Stimulated activated CD8-positive, alpha-beta memory T cell treated with anti-CD3 and anti-CD28 coated beads, Interleukin-7, amount 100 ng/mL, for 24 hours (primary cell): ENCODE results near the gene IFI27L1.

Experiments used
- DNase-seq: peaks from one replicate; pipeline ENCODE4 v3.0.0-alpha.2; 2020; ENCODE audit warnings: low read depth

Gene IFI27L1

GRCh38 chr14:94079891-94080620 is 1.1 kb upstream of the IFI27L1 start:
- DNase-seq: no peak

DNA sequence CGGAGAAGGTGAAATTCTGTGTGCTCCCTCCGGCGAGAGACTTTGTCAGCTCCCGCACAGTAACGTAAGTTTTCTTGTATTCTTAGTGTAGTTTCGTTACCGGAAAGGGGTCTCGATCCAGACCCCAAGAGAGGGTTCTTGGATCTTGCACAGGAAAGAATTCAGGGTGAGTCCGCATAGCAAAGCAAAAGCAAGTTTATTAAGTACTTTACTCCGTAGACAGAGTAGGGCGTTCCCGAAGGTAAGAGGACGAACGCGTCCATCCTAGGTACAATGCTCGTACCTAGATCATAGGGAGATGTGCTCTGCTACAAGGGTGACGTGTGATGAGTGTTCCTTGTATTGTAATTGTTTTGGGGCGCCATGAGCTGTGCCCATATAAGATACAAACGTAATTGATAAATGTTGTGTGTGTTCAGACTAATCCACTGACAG is 293 bp downstream of the IFI27L1 start:
- DNase-seq: no peak

DNA sequence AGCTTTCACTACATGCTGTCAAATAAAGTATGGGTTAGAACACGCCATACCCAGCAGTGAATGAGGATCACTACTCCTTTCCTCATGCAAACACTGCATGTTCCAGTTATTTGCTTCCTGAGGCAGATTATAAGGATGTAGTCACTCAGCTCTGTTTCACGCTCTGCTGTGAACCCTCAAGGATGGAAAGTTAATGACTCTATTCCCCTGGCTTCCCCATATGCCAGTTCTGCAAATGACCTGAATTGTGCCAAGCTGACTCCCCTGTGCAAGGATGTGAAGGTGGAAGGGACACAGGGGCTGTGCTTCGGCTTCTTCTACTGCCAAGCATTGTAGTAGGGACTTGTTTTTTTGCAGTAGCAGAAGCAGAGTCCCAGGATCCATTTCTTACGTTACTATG is 6.8 kb downstream of the IFI27L1 start:
- no peak for DNase-seq

DNA sequence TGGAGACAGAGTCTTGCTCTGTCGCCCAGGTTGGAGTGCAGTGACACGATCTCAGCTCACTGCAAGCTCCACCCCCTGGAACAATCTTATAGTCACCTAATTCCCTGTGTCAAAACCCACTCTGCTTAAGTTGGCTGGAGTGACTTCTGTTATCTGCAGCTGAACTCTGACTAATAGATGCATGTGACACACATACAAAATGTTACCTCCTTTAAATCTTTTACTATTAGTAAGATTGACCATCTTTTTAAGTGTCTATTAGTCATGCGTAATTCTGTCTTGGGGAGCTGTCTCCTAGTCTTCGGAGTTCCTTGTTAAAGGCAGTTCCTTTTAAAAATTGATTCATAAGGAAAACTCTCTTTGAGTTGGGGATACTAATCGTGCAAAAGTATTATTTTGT is 7.4 kb downstream of the IFI27L1 start:
- no peak for DNase-seq

- DNase-seq: no peak
These were observed 8.4 kb downstream of the IFI27L1 start for GRCh38 chr14:94089479-94089878.

DNA sequence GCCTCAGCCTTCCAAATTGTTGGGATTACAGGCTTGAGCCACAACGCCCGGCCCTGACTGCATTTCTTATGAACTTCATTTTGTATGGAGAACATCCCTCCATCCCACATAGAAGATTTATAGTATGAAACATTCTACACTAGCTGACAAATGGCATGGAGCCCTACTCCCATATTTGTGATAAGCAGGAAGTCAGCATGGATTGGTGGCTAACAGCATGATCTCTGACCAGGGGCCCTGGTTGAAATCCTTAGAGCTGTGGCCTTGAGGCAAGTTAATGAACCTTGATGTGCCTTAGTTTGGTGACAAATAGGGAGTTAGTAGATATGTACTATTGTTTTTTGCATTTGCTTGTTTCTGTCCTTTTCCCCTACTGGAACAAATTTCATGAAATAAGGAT is 12.3 kb downstream of the IFI27L1 start:
- no peak for DNase-seq

DNA sequence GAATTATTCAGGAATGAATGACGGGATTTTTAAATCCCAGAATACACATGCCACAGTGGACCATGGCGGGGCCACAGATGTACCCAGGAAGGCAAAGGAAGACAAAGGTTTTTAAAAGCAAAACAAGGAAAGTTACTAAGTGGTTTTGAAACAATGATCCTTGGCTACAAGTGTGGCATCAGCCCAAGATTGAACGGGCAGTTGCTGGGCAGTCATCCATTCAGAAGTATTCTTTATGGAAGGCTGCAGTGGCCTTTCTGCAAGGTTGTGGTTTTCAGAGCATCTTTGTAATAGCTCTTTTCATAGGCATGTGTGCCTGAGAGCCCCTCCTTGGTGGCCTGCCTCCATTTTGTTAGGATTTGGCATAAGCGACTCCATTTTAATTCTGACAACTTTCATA is 16.0 kb downstream of the IFI27L1 start:
- no peak for DNase-seq

DNA sequence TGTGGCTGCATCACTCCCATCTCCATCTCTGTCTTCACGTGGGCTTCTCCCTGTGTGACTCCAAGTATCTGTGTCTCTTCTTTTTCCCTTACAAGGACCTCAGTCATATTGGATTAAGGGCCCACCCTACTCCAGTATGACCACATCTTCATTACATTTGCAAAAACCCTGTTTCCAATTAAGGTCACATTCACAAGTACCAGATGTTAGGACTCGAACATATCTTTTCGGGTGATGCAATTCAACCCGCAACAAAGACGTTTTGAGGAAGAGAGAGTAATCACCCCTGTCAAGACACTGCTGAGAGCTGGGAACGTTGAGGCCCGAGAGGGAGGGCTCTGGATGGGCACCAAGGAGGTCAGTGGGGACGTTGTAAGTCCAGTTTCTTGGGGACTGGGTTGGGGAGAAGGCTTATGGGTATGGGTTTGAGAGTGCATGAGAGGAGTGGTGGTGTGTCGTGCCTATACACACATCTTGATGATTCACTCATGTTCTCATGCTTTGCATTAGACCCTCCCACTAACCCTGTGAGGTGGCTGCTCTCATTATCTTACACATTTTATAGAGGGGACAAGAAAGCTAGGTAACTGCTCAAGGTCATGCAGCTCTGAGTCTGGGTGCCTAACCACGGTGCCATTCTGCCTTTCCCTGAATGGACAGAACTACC is 17.3 kb downstream of the IFI27L1 start:
- DNase-seq: no peak

- DNase-seq: no peak
These were observed 17.9 kb downstream of the IFI27L1 start for GRCh38 chr14:94099006-94099405.

DNA sequence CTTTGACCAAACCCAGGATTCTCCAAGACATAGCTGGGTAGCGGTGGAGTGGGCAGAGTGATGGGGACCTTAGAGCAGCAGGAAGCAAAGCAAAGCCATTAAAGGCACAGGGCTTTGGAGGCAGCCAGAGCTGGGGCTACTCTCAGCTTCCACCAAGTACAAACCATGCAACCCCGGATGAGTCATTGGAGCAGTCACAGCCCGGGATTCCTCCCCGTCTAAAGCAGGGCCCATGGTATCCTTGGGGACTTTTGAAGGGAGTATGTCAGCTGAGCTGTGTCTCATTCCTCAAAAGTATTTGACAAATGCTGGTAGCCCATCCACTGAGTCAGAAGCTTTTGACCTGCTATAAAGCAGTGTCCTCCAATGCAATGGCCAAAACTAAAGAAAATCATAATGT is 19.7 kb downstream of the IFI27L1 start:
- no peak for DNase-seq

DNA sequence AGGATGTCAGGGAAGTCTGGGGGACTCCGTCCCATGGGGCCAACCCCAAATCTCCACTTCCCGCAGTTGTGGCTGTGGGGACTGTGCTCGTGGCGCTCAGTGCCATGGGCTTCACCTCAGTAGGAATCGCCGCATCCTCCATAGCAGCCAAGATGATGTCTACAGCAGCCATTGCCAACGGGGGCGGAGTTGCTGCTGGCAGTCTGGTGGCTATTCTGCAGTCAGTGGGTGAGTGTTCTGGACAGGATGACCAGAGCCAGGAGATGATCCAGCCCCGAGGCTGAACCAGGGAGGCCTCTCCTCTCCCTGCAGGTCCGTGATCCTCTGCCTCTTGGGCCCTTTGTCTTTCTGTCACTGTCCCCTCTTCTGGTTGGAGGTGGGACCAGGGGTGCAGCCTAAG is 20.6 kb downstream of the IFI27L1 start:
- DNase-seq: no peak

DNA sequence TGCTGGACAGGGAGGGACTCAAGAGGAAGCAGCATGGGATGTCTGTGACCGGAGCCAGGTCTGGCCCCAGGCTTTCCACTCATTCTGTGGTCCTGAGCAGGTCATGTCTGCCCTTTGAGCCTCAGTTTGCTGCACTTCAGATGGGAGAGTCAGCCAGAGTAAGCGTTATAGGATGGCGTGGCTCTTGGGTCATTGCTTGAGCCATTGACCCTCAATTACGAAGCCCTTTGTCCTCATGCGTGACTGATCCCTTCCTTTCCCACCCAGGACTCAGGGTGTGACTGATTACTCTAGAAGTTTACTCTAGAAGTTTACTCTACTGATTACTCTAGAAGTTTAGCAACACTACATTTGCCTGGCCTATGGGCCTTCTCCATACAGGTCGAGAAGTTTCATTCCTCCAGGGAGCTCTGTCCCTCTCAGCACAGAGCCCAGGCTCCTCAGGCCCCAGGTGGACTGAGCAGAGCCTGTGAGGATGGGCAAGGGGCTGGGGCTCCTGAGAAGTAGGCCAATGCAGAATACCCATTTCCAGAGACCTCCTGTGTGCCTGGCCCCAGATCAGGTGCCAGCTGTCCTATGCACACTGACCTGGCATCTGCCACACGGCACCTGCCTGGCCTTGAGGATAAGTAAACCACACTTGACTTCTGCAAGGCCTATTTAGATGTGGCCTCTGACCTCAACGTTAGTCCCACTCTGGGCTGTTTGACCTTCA is 21.8 kb downstream of the IFI27L1 start:
- DNase-seq: no peak

DNA sequence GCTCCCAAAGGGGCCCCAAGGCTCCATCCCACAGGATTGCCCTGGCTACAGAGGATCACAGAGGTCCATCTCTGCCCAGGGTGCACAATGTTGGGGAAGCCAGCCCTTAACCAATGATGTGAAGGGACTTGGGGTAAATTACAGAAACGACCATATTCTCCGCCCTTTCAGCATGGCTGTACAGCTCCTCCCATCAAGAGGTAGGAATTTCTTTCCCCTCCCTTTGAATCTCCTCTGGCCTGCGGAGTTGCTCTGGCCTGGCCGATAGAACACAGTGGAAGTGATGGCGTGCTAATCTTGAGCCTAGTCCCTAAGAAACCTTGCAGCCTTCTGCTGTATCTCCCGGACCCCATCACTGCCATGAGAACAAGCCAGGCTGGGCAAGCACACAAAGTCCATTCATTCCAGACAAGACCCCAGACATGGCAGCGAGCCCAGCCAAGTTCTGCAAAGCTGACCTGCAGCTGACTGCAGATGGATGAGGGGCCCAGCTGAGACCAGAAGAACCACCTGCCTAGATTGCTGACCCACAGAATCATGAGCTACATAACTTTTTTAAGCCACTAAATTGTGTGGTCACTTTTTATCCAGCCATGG is 22.5 kb downstream of the IFI27L1 start:
- no peak for DNase-seq

DNA sequence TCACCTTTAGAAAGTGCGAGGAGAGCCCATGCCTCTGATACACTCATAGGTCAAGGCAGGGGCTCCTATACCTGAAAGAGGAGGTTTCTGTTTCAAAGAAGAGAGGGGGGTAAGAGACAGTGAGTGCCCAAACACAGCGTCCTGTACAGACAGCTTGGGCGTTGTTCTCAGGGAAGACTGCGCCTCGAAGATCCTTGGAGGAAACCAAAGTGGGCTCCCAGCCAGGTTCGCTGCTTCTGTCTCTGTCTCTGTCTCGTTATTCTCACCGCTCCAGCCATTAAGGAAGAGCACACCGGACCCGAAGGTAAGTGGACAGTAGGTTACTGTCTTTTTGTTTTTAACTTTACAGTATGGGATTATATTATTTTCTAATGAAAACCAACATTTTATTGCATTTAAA is 23.6 kb downstream of the IFI27L1 start:
- DNase-seq: no peak

GRCh38 chr14:94109915-94110250 is 28.8 kb downstream of the IFI27L1 start:
- no peak for DNase-seq

DNA sequence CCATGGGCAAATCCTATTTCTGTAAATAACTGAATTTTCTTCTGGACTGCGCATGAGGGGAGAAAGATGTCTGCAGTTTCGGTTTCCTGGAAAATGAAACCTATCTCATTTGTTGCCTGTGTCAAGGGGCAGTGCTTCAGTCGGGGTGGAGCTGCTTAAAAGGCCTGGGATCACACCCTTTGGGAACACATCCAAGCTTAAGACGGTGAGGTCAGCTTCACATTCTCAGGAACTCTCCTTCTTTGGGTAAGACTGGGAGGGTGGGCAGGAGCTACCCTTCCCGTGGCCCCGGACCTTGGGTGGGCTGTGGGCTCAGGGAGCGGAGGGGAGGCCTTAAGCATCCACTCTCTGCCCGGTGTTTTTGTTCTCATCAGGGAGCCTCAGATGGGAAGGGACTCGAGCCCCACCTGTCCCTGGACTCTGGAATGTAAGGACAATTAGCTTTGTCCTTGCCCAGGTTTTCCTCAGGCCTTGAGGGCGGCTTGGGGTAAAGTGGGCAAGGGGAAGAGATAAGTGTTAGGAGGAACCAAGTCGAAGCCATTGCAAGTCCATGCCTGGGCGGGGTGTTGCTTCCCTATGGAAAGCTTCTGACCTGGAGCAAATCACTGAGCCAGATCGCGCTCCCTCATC is 29.6 kb downstream of the IFI27L1 start, which contains the start of gene IFI27:
Gene IFI27, plus strand, starts transcription at position 185 of the 630 bp plus-strand sequence.
- no peak for DNase-seq

DNA sequence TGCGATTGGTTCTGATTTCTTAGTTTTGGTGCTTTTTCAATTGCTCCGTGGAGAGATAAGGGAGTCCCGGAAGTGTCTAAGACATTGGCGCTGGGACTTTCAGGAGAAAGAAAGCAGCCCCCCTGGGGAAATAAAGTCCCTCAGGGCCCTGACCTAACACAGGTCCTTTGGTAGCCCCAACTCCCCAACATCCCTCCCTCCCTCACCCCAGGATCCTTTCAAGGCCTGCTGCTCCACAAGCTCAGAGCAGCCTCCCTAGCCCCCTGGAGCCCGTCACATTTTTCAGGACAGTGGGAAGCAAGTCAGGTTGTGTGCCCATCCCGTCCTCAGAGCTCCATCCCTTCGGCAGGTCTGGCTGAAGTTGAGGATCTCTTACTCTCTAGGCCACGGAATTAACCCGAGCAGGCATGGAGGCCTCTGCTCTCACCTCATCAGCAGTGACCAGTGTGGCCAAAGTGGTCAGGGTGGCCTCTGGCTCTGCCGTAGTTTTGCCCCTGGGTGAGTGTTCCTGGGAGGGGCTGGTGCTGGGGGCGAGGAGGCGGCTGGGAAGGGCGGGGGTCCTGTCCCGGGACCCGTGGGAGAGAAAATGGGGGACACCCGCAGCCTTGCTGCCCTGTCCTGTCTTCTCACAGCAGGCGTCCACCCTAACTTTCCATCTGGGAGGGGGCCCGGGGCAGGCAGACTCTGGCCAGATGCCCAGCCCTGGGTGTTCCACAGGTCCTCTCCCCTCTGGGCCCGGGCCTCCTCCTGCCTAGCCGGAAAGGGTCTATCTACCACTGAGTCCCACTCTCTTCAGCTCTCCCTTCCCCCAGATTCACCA is 30.4 kb downstream of the IFI27L1 start:
- no peak for DNase-seq

DNA sequence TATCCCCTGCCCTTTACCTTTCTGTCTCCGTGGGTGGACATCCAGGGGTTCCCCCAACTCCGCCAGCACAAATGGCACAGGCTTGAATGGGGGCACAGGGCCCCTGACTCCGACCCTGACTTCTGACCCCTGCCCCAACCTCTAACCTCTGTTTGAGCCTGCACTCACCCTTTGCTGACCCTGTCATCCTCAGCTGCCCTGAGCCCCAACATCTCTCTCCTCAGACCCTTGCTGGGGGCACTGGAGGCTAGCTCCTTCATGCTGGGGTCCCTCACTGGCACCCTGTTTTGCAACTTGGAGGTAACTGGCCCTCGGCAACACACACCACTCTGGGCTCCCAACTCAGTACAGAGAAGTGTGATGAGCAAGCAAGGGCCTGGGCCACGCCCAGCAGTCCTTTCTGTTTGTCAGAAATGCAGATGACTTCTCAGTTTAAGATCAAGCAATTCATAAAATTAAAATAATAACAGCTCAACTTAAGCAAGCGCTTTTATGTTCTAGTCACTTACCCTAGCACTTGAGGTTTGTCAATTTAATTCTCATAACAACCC is 31.5 kb downstream of the IFI27L1 start:
- DNase-seq: no peak

DNA sequence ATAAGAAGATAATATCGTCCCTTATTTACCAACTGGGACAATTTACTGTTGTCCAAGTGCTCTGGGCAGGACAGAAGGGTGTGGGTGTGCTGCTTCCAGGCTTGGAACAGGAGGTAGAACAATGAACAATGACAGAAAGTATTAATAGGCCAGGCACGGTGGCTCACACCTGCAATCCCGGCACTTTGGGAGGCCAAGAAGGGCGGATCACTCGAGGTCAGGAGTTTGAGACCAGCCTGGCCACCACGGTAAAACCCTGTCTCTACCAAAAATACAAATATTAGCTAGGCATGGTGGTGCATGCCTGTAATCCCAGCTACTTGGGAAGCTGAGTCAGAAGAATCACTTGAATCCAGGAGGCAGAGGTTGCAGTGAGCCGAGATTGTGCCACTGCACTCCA is 32.0 kb downstream of the IFI27L1 start:
- DNase-seq: no peak

DNA sequence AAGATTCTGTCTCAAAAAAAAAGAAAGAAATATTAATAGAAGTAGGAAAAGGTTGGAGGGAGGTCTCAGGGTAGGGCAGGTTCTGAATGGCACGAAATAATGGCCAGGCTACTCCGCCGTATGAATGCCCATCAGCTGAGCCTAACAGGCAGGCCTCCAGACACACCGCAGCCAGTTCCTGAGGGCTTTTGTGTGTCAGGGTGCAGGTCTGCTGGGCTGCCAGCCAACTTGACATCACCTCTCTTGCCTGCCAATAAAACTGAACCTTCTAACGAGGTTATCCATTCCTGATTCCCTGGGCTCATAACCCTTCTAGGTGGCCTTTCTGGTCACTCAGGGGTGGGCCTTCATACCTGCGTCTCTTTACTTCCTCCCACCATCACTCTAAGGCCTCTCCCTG is 32.4 kb downstream of the IFI27L1 start:
- DNase-seq: no peak

DNA sequence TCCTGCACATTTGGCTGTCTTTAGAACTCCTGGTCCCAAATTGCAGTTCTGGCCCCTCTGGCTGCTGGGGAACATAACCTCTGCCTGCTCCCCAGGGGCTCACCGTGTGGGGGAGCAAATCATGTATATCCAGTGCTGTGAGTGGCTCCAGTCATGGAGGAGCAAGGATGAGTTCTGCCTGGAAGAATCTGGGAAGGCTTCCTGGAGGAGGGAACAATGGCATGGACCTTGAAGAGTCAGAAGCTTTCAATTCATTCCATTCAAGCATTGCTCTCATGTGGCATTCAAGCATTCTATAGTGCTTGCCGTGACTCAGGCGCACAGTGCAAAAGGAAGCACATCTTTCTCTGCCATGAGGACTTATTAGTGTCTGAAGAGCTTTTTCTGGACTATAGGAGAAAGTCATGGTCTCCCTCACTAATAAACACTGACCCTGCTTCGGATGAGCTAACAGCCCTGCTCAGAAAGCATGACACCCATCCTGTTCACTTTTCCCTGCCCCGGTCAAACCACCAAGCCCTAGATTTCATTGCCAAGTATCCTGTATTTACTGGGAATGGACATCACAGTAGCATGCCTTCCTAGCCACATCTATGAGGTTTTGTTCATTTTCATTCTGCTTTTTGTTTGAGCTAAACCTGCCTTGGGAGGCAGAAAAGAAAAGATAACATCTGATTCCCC is 32.9 kb downstream of the IFI27L1 start:
- no peak for DNase-seq
